ENCODE data around the gene MPV17. TPM values are rescaled to one million over a fixed set of nuclear protein-coding genes. Genes with fewer than 3 reads are reported as not detected.

The MPV17 gene
- total and polyA plus RNA-seq, 12 donors: 96.8 to 568 (median 165) TPM

DNA sequence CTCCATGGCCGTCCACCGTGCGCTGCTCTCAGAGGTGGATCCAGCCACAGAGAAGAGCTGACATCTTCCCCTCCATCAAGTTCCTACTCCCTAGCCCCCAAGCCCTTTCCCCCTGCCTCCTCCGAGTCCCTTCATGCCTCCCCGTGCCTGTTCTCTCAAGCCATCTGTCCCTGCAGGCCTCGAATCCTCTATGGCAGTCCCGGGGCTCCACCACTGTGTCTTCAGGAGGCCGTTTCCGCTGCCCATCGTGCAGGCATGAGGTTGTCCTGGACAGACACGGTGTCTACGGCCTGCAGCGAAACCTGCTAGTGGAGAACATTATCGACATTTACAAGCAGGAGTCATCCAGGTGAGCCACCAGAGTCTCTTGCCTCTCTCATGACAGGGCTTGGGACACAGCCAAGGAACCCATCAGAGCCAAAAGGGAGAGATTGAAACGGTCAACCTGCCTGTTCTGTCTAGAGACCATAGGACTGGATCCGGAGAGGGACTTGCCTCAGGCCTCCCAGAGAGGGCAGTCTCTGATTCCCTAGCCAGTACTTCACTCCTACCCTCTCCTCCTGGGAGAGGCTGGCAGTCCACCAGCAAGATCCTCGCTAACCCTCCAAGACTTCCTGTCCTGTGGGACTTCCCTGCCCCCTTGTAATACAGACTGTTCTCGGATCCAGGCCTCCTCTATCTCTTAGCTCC is 24.4 kb downstream of the MPV17 start:
- Histone ChIP-seq H3K9me3 (replicated peaks in 1 of 3) (no peaks in the 10 kb centered on the region), H3K27me3 (no peaks in the 10 kb centered on the region), H3K27ac (no peak overlapping the region), H3K36me3 (replicated peaks in 1 of 2) (no peaks in the 10 kb centered on the region), H3K4me3 (no peak overlapping the region), H3K4me1 (replicated peaks in 1 of 2) (peaks cover 6 to 8% of the 10 kb centered on the region in 2 donors)
- intact Hi-C loops (cut with DNase I): no loop called here
- 87 to 92% (median 89%) methylated on average over 17 to 18 of the region's 18 CpGs for WGBS, 4 donors
- DNase-seq: no peak
- TF ChIP-seq, protein P1, sequence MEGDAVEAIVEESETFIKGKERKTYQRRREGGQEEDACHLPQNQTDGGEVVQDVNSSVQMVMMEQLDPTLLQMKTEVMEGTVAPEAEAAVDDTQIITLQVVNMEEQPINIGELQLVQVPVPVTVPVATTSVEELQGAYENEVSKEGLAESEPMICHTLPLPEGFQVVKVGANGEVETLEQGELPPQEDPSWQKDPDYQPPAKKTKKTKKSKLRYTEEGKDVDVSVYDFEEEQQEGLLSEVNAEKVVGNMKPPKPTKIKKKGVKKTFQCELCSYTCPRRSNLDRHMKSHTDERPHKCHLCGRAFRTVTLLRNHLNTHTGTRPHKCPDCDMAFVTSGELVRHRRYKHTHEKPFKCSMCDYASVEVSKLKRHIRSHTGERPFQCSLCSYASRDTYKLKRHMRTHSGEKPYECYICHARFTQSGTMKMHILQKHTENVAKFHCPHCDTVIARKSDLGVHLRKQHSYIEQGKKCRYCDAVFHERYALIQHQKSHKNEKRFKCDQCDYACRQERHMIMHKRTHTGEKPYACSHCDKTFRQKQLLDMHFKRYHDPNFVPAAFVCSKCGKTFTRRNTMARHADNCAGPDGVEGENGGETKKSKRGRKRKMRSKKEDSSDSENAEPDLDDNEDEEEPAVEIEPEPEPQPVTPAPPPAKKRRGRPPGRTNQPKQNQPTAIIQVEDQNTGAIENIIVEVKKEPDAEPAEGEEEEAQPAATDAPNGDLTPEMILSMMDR (IDR thresholded peaks at IDR 0.05): no peak
- TF ChIP-seq POLR2A (IDR thresholded peaks at IDR 0.05): no peak

DNA sequence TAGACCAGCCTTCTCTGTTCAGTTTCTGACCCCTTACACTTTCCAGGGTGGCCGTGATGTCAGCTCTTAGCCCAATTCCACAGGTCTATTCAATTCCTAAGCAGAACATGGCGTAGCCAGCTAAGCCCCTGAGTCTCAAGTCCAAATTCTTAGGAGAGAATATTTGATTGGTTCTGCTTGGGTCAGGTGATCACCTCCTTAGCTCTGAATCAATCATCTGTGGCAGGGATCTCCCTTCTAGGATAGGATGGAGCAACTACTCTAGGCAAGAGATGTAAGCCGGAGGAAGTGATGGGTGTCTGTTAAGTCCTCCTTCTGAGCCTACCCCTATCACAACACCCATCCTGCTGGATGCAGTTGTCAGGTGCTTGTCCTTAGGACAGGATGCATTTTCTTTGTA is 25.7 kb downstream of the MPV17 start:
- peaks cover 19% of the 10 kb centered on the region in 2 donors for H3K4me1 ChIP-seq (replicated peaks in 1 of 2)
- H3K27me3 ChIP-seq: no peaks in the 10 kb centered on the region
- DNase-seq: no peak
- 89 to 95% (median 93%) methylated on average over 3 of the region's 3 CpGs for WGBS, 4 donors
- intact Hi-C loops (cut with DNase I): no loop called here
- TF ChIP-seq, protein P1 (IDR thresholded peaks at IDR 0.05): no peak
- no peak for TF ChIP-seq POLR2A (IDR thresholded peaks at IDR 0.05)
- H3K27ac ChIP-seq: no peak overlapping the region
- no peaks in the 10 kb centered on the region for H3K9me3 ChIP-seq (replicated peaks in 1 of 3)
- H3K36me3 ChIP-seq (replicated peaks in 1 of 2): no peaks in the 10 kb centered on the region
- no peak overlapping the region for H3K4me3 ChIP-seq

DNA sequence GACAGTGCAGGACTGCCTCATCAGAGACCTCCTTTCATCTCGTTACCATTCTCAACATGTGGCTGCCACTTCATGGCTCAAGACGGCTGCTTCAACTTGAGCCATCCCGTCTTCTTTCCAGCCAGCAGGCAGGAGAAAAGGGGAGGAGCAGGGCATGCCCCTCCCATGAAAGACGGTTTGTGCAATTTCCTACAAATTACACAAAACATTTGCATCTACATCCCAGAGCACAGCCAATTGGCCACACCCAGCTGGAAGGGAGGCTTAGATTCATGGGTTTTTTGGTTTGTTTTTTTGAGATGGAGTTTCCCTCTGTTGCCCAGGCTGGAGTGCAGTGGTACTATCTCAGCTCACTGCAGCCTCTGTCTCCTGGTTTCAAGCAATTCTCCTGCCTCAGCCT is 26.4 kb downstream of the MPV17 start:
- H3K4me1 ChIP-seq (replicated peaks in 1 of 2): peaks cover 19 to 20% of the 10 kb centered on the region in 2 donors
- no peaks in the 10 kb centered on the region for H3K9me3 ChIP-seq (replicated peaks in 1 of 3)
- no peak overlapping the region for H3K4me3 ChIP-seq
- intact Hi-C loops (cut with DNase I): no loop called here
- no peaks in the 10 kb centered on the region for H3K36me3 ChIP-seq (replicated peaks in 1 of 2)
- no peak overlapping the region for H3K27ac ChIP-seq
- no peak for DNase-seq
- H3K27me3 ChIP-seq: no peaks in the 10 kb centered on the region
- 61 to 84% (median 77%) methylated on average over 4 of the region's 4 CpGs for WGBS, 4 donors
- TF ChIP-seq, protein P1 (IDR thresholded peaks at IDR 0.05): no peak
- TF ChIP-seq POLR2A (IDR thresholded peaks at IDR 0.05): no peak

GRCh38 chr2:27294928-27295327 is 28.0 kb downstream of the MPV17 start:
- Histone ChIP-seq H3K27me3 (no peaks in the 10 kb centered on the region), H3K27ac (no peak overlapping the region), H3K4me1 (replicated peaks in 1 of 2) (peaks cover 19 to 20% of the 10 kb centered on the region in 2 donors), H3K36me3 (replicated peaks in 1 of 2) (no peaks in the 10 kb centered on the region), H3K4me3 (no peak overlapping the region), H3K9me3 (replicated peaks in 1 of 3) (no peaks in the 10 kb centered on the region)
- intact Hi-C loops (cut with DNase I): no loop called here
- no peak for DNase-seq
- 90 to 95% (median 92%) methylated on average over 8 of the region's 8 CpGs for WGBS, 4 donors
- TF ChIP-seq, protein P1 (IDR thresholded peaks at IDR 0.05): no peak
- TF ChIP-seq POLR2A (IDR thresholded peaks at IDR 0.05): no peak

Measured in adrenal gland (tissue), 12 donors.